ENCODE data around the gene SDK1.

DNA sequence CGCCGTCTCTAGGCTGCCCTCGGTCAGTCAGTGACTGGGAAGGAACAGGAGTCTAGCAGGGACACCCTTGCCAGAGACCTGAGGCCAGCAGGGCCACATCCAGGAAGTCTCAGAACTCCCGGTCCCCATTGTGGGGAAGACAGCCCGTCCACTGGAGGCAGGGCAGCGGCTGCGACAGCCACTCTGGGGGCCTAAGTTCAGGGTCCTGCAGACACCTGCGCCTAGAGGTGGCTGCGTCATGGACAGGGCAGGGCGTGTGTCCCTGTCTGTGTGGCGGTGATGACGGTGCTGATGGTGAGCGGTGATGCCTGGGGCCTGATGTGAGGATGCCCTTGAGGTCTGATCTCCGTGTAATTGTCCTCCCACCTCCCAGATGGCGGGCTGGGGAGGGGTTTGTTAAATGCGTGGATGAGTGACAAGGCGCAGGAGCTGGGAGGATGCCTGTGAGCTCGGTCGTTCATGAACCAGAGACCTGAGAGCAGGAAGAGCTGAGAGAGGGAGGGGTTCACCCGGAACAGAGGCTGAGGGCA, 843.2 kb downstream of the SDK1 start:
- TF ChIP-seq, protein P1, sequence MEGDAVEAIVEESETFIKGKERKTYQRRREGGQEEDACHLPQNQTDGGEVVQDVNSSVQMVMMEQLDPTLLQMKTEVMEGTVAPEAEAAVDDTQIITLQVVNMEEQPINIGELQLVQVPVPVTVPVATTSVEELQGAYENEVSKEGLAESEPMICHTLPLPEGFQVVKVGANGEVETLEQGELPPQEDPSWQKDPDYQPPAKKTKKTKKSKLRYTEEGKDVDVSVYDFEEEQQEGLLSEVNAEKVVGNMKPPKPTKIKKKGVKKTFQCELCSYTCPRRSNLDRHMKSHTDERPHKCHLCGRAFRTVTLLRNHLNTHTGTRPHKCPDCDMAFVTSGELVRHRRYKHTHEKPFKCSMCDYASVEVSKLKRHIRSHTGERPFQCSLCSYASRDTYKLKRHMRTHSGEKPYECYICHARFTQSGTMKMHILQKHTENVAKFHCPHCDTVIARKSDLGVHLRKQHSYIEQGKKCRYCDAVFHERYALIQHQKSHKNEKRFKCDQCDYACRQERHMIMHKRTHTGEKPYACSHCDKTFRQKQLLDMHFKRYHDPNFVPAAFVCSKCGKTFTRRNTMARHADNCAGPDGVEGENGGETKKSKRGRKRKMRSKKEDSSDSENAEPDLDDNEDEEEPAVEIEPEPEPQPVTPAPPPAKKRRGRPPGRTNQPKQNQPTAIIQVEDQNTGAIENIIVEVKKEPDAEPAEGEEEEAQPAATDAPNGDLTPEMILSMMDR (IDR thresholded peaks at IDR 0.05; ENCODE audit: low read depth, low read length, poor library complexity, severe bottlenecking), result no peak
- TF ChIP-seq EZH2phosphoT487 (IDR thresholded peaks at IDR 0.05; ENCODE audit: borderline replicate concordance, low read length), result no peak

All from DOHH2 (cell line).